ENCODE data around the gene ZNF407.

DNA sequence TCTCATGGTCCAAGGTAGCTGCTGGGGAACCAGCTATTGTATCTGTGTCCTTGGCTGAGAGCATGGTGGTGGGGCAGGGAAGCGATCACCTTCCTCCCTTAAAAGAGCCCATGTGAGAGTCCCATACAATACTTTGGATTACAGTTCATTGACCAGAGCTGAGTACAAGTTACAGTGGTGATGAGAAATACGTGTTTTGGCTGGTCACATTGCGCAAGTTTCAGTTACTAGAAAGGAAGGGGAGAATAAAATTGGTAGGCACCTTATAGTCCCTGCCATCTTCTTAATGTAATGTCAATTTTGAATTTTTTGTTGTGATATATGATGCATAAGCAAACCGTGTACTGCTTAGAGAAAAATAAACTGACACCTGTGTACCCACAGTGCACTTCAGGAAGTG lies 67.7 kb downstream of the ZNF407 start:
- no peak for TF ChIP-seq ZIC2 (tag by site-specific recombination; IDR thresholded peaks at IDR 0.05)
- TF ChIP-seq YY1 (tag by site-specific recombination; IDR thresholded peaks at IDR 0.05): no peak
- TF ChIP-seq, protein P1, sequence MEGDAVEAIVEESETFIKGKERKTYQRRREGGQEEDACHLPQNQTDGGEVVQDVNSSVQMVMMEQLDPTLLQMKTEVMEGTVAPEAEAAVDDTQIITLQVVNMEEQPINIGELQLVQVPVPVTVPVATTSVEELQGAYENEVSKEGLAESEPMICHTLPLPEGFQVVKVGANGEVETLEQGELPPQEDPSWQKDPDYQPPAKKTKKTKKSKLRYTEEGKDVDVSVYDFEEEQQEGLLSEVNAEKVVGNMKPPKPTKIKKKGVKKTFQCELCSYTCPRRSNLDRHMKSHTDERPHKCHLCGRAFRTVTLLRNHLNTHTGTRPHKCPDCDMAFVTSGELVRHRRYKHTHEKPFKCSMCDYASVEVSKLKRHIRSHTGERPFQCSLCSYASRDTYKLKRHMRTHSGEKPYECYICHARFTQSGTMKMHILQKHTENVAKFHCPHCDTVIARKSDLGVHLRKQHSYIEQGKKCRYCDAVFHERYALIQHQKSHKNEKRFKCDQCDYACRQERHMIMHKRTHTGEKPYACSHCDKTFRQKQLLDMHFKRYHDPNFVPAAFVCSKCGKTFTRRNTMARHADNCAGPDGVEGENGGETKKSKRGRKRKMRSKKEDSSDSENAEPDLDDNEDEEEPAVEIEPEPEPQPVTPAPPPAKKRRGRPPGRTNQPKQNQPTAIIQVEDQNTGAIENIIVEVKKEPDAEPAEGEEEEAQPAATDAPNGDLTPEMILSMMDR (tag by site-specific recombination; IDR thresholded peaks at IDR 0.05): no peak
- no peak for TF ChIP-seq ZBTB20 (tag by site-specific recombination; IDR thresholded peaks at IDR 0.05)
- no peak for TF ChIP-seq ZNF792 (tag by site-specific recombination; IDR thresholded peaks at IDR 0.05)
- no peak for TF ChIP-seq ZNF211 (tag by site-specific recombination; IDR thresholded peaks at IDR 0.05; ENCODE audit: low read depth)
- TF ChIP-seq, protein P2, sequence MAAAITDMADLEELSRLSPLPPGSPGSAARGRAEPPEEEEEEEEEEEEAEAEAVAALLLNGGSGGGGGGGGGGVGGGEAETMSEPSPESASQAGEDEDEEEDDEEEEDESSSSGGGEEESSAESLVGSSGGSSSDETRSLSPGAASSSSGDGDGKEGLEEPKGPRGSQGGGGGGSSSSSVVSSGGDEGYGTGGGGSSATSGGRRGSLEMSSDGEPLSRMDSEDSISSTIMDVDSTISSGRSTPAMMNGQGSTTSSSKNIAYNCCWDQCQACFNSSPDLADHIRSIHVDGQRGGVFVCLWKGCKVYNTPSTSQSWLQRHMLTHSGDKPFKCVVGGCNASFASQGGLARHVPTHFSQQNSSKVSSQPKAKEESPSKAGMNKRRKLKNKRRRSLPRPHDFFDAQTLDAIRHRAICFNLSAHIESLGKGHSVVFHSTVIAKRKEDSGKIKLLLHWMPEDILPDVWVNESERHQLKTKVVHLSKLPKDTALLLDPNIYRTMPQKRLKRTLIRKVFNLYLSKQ (tag by site-specific recombination; IDR thresholded peaks at IDR 0.05; ENCODE audit: borderline replicate concordance): no peak
- TF ChIP-seq ZNF776 (tag by site-specific recombination; IDR thresholded peaks at IDR 0.05; ENCODE audit: borderline replicate concordance): no peak

Data from HEK293 (cell line).